OCI-LY7 (cell line): Measurements from ENCODE around the gene ACP7. TPM values are rescaled to one million over a fixed set of nuclear protein-coding genes. Genes with fewer than 3 reads are reported as not detected.

Experiments
- BruUV-seq: library from RNA; stranded (reverse); fragments of 400-500 nt; replicated peaks from 2 replicates; lab custom pipeline; 2021; lab: Mats Ljungman, UMichigan
- CTCF ChIA-PET: fragments of 300-600 bp; sonication (Branson Sonifier 250); formaldehyde crosslinking; loops from one replicate; lab custom pipeline; 2022; ENCODE audit warnings: antibody characterized with exemption; ENCODE audit not compliant: unreplicated experiment; lab: Charles Lee
- POLR2A ChIA-PET: fragments of 300-600 bp; sonication (Branson Sonifier 250); formaldehyde crosslinking; loops from one replicate; lab custom pipeline; 2022; ENCODE audit warnings: antibody characterized with exemption; lab: Charles Lee
- DNase-seq: peaks from one replicate; pipeline ENCODE4 v3.0.0-alpha.2; 2015; ENCODE audit warnings: low spot score
- H2AFZ ChIP-seq: fragments of 200-600 bp; sonication (generic), shearing (Covaris generic); 2 replicates; pipeline ENCODE4 v1.6.1; 2014; ENCODE audit warnings: mild to moderate bottlenecking, antibody characterized with exemption, low read length, moderate library complexity
- H3K27ac ChIP-seq: fragments of 200-600 bp; sonication (generic); 2 replicates; pipeline ENCODE4 v1.5.1; 2014; ENCODE audit warnings: mixed run types, low read depth, mild to moderate bottlenecking, moderate library complexity, low read length, inconsistent platforms; ENCODE audit not compliant: poor library complexity, severe bottlenecking
- H3K36me3 ChIP-seq: fragments of 200-600 bp; sonication (generic); 2 replicates; pipeline ENCODE4 v1.6.1; 2014; ENCODE audit warnings: mild to moderate bottlenecking, antibody characterized with exemption, low read length, moderate library complexity, mixed read lengths; ENCODE audit not compliant: insufficient read depth
- H3K4me1 ChIP-seq: fragments of 200-600 bp; sonication (generic); 2 replicates; pipeline ENCODE4 v1.5.1; 2014; ENCODE audit warnings: mild to moderate bottlenecking, low read length; ENCODE audit not compliant: insufficient read depth, poor library complexity, severe bottlenecking
- H3K4me2 ChIP-seq: fragments of 200-600 bp; sonication (generic); 2 replicates; pipeline ENCODE4 v1.6.1; 2014; ENCODE audit warnings: mild to moderate bottlenecking, low read length
- H3K4me3 ChIP-seq: fragments of 200-600 bp; sonication (generic); 2 replicates; pipeline ENCODE4 v1.5.1; 2014; ENCODE audit warnings: mild to moderate bottlenecking, low read depth, low read length; ENCODE audit not compliant: poor library complexity, severe bottlenecking
- H3K79me2 ChIP-seq: fragments of 200-600 bp; sonication (generic); 2 replicates; pipeline ENCODE4 v1.6.1; 2016; ENCODE audit warnings: low read depth, mild to moderate bottlenecking, low read length, moderate library complexity, mixed read lengths; ENCODE audit not compliant: insufficient read depth
- H3K9me2 ChIP-seq: fragments of 200-600 bp; sonication (generic); 2 replicates; pipeline ENCODE4 v1.6.1; 2016; ENCODE audit warnings: mild to moderate bottlenecking, low read length, mixed read lengths; ENCODE audit not compliant: insufficient read depth
- H3K9me3 ChIP-seq: fragments of 200-600 bp; sonication (generic); 2 replicates; pipeline ENCODE4 v1.6.1; 2014; ENCODE audit warnings: mild to moderate bottlenecking, mixed run types, low read length, mixed read lengths
- H4K20me1 ChIP-seq: fragments of 200-600 bp; sonication (generic); 2 replicates; pipeline ENCODE4 v1.6.1; 2014; ENCODE audit warnings: mild to moderate bottlenecking, antibody characterized with exemption, low read length, moderate library complexity, mixed read lengths; ENCODE audit not compliant: insufficient read depth
- CTCF ChIP-seq: fragments of 200-600 bp; sonication (generic); conservative IDR thresholded peaks from 2 replicates; pipeline ENCODE4 v1.5.1; 2014; ENCODE audit warnings: mild to moderate bottlenecking, antibody characterized with exemption, low read length, moderate library complexity, mixed read lengths
- EZH2phosphoT487 ChIP-seq: fragments of 200-600 bp; sonication (generic); IDR thresholded peaks from 2 replicates; pipeline ENCODE4 v1.6.1; 2018; ENCODE audit warnings: low read depth, borderline replicate concordance, mild to moderate bottlenecking, mixed run types, antibody characterized with exemption, low read length, moderate library complexity, mixed read lengths
- intact Hi-C: fragments of 100-400 bp; cut with micrococcal nuclease; formaldehyde crosslinking; loops from one replicate; pipeline ENCODE4 v1.10.0; 2022; ENCODE audit not compliant: unreplicated experiment
- total RNA-seq, 2 experiments: library from RNA; depleted of rRNA in 1 of 2; stranded (reverse); fragments of >200 nt in 1 of 2; shearing (Covaris generic) in 1 of 2; gene quantifications; 2 replicates each; pipeline ENCODE4 v1.2.3, GENCODE V29; 2014 to 2022

The ACP7 gene
- total RNA-seq, 2 experiments from 2014 or later, result not detected

- ChIA-PET CTCF (no interaction called here), POLR2A (no interaction called here)
- Histone ChIP-seq H3K4me2 (no peak overlapping the region), H3K4me1 (peaks cover 14% of the 10 kb centered on the region), H3K4me3 (no peak overlapping the region), H4K20me1 (peaks cover 7% of the 10 kb centered on the region; the same call in 1 of the 2 replicates), H3K9me2 (no peaks in the 10 kb centered on the region), H3K9me3 (no peaks in the 10 kb centered on the region), H3K27ac (no peak overlapping the region), H3K79me2 (peaks cover 27% of the 10 kb centered on the region), H2AFZ (no peak overlapping the region), H3K36me3 (no peaks in the 10 kb centered on the region)
- TF ChIP-seq CTCF (no peak), EZH2phosphoT487 (no peak)
- intact Hi-C loops, result no loop called here
- no peak for DNase-seq
- BruUV-seq, result no TSS peak
Measured at GRCh38 chr19:39130337-39131254, 46.4 kb downstream of the ACP7 start.

- no TSS peak for BruUV-seq
- Histone ChIP-seq H3K4me2 (no peak overlapping the region), H3K4me1 (peaks cover 14% of the 10 kb centered on the region), H4K20me1 (peaks cover 7% of the 10 kb centered on the region; the same call in 1 of the 2 replicates), H3K79me2 (peaks cover 22% of the 10 kb centered on the region), H3K4me3 (no peak overlapping the region), H3K27ac (no peak overlapping the region), H3K9me2 (no peaks in the 10 kb centered on the region), H3K9me3 (no peaks in the 10 kb centered on the region), H3K36me3 (no peaks in the 10 kb centered on the region), H2AFZ (no peak overlapping the region)
- DNase-seq, result no peak
- POLR2A ChIA-PET, result no interaction called here
- TF ChIP-seq CTCF (no peak), EZH2phosphoT487 (no peak)
- intact Hi-C loops, result no loop called here
- CTCF ChIA-PET, result no interaction called here
Measured at GRCh38 chr19:39131255-39131755, 47.1 kb downstream of the ACP7 start.
